GM12801 (cell line): ENCODE results near the gene ANKRD12.

Source experiments
- CTCF ChIP-seq: IDR thresholded peaks from one replicate; pipeline ENCODE4 v1.5.1; 2011; ENCODE audit warnings: control low read depth; ENCODE audit not compliant: insufficient read length; ENCODE audit errors: extremely low read depth

The ANKRD12 gene

GRCh38 chr18:9153256-9153655 lies 16.7 kb downstream of the ANKRD12 start:
- no peak for TF ChIP-seq CTCF

GRCh38 chr18:9156604-9157249 lies 20.1 kb downstream of the ANKRD12 start:
- TF ChIP-seq CTCF, result no peak

GRCh38 chr18:9157806-9158205 lies 21.2 kb downstream of the ANKRD12 start:
- TF ChIP-seq CTCF, result no peak

GRCh38 chr18:9160014-9160413 lies 23.4 kb downstream of the ANKRD12 start:
- TF ChIP-seq CTCF, result no peak

GRCh38 chr18:9172506-9173127 lies 36.0 kb downstream of the ANKRD12 start:
- no peak for TF ChIP-seq CTCF

- no peak for TF ChIP-seq CTCF
Observed at GRCh38 chr18:9173770-9174233, 37.2 kb downstream of the ANKRD12 start.

- no peak for TF ChIP-seq CTCF
Observed at GRCh38 chr18:9174302-9174701, 37.7 kb downstream of the ANKRD12 start.
